ENCODE data around the gene UAP1. TPM values are rescaled to one million over a fixed set of nuclear protein-coding genes. Genes with fewer than 3 reads are reported as not detected.

The UAP1 gene
- total RNA-seq, 1 donor from 2014 or later, result 24.0 TPM

DNA sequence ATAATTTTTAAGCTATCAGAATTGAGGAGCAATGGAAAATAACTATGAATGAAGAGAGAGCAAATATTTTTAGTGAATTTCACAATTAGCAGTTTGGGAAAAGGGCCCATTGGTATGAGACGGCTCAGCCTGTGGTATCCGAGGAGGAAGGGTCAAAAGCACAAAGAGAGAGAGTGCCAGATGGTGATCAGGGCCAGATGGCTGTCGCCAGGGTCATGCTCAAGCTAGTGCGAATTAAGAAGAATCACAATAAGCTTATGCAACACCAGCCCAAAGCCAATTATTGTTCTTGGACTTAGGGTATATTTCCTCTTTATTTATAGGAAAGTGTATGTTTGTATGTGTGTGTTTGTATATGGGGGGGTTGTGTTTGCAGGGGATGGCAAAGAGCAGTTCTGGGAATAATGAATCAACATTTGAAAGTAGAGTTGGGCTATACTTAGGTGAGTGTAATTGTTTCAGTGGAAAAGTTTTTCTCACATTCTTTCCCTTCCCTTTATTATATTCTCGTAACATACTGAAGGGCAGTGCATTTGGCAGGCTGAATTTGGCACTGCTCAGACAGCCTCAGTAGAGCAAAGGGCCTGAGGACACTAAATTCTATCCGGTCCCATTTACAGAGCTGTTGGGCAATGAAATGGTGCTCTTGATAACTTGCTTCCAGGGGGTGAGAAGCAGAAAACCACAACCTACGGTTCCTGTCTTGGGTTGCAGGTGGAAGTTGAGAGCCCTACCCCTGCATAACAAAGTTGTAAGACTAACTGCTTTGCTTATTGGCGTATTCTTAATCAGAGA is 51.3 kb downstream of the UAP1 start:
- intact Hi-C loops (cut with micrococcal nuclease), result loop anchor here (10.0 kb wide), 1 partner anchor 562 kb away; no protein-coding TSS in a partner anchor

DNA sequence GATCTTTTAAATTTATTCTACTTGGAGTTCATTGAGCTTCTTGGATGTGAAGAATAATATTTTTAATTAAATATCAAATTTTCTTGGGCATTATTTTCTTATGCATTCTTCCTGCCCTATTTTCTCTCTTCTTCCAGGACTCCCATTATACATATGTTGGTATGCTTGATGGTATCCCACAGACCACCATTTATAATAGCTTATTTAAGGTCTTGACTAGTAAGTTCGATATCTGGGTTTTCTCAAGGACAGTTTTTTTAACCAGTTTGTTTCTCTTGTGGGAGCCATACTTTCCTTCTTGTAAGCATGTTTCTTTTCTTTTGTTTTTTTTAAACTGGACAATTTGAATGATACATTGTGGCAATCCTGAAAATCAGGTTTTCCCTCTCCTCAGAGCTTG is 55.3 kb downstream of the UAP1 start:
- intact Hi-C loops (cut with micrococcal nuclease), result loop anchor here (10.0 kb wide), 1 partner anchor 558 kb away; no protein-coding TSS in a partner anchor

DNA sequence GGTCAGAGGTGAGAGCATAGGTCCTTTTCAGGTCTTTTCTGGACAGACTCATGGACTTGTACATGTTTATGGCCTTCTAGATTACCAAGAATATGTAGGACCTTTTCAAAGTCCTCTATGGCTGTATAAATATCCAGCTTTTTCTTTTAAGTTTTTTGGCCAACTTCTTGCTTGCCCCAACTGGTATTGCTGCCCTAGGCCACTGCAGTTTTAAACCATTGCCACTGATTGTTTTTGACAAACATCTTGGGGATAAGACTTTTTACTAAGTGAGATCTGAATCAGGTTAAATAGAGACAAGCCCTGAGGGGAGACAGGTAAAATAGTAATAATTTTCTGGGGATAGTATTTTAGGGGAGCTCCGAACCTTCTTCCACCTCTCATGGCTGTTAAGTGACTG is 56.0 kb downstream of the UAP1 start:
- intact Hi-C loops (cut with micrococcal nuclease), result loop anchor here (10.0 kb wide), 1 partner anchor 557 kb away; no protein-coding TSS in a partner anchor

DNA sequence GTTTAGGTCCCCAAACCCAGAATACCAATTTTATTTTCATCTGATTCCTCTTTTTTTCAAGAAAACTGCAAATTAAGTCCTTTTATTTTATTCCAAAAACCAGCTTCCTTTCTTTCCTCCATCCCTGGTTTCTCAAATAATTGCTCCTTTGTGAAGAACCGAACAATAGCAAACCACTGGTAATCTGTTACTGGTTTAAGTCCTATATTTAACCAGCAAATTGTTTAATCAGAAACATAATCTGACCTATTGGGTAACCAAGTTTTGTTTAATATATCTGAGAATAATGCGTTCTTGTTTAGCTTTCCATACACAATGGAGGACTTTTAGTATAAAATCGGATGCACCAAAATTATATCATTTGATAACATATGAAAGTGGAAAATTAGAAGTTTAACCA is 57.6 kb downstream of the UAP1 start:
- intact Hi-C loops (cut with micrococcal nuclease), result loop anchor here (10.0 kb wide), 1 partner anchor 556 kb away; no protein-coding TSS in a partner anchor

DNA sequence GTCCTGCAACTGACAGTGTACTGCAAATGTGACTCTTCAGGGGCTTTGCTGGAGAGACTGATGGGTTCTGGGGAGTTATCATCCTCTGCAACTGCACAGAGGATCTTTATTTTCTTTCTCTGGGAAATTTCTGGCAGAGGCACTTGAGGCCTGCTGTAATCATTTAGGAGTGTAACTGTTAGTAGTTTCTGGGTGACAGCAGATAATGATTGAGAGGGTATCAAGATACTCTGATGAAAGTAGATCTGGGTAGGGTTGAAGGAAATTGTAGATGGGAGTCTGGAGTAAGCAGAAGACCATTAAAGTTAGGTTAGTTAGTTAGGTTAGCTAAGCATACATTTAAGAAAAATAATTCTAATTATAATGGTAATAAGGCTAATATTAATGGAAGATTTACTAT is 59.7 kb downstream of the UAP1 start:
- intact Hi-C loops (cut with micrococcal nuclease), result no loop called here

DNA sequence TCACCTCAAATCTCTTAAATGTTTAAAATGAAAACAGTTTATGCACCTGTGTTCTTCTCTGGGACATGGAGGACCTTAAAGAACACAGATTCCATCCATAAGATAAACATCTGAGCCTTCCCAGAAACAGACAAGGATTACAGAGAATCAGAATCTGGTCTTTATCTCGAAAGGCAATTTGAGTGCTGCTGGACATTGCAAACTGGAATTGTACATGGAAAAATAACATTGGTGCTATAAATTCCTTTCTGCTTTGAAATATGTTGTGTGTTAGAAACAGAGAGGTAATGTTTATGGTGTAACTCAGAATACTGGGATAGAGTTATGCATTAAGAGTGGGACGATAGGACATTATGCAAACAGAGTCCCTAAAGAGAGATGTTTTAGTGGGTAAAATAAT is 64.2 kb downstream of the UAP1 start:
- intact Hi-C loops (cut with micrococcal nuclease), result no loop called here

DNA sequence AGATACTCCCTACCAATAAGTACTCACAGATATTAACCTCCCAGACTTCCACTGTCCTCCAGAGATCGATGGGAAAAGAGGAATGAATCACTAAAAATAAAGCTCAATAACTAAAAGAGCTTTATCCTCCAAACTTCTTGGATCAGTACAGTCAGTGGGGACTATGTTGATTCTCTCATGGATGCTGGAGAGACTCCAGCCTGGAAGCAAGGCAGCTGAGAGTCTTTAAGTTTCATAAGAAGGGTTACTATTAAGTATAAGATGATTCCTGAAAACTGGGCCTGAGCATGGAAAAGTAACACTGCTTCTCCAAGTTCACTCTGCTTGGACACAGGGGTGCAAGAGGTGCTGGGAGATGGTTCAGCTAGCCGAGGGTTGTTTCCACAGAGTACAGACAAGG is 64.6 kb downstream of the UAP1 start:
- intact Hi-C loops (cut with micrococcal nuclease), result no loop called here

DNA sequence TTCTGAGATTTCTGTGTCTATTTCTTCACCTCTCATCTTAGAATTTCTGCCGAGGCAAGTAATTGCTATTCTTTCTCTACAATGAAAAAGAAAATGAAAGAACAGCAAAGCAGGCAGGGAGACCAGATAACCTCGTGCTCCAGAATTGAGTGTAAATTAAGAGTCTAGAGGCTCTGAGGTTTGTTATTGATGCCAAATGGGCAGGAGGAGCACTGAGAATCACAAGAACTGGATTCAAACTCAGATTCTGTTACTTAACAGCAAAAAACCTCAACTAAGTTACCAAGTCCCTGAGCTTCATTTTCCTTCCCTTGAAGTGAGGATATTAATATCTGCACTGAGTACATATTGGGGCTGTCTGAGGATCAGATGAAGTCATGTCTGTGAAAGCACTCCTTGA is 65.2 kb downstream of the UAP1 start:
- intact Hi-C loops (cut with micrococcal nuclease), result no loop called here

DNA sequence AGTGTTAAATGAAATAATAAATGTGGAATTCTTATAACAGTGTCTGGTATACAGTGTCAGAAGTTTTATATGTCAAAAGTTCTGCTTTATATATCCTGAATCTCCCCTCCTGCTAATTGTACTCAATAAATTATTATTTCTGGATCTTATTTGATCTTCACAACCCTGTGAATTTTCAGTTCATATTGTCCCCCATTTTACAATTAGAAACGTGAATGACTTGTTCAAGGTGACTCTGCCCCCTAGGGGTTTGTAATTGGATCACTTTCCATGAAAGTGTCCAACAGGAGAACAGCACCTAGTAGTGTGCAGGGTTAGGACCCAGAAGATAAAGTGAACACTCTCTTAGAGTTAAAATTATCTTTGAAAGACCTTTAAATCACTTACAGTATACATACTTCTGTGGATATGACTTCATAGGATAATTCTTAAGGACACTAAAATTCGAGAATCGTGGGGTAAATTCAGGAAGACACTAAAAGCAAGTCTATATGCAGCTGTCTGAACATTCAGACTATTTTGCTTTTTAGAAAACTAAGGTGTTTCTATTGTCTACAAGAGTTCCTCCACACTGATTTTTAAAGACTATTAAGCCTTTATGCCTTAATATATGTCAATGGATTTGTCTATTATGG is 66.3 kb downstream of the UAP1 start:
- intact Hi-C loops (cut with micrococcal nuclease), result no loop called here

DNA sequence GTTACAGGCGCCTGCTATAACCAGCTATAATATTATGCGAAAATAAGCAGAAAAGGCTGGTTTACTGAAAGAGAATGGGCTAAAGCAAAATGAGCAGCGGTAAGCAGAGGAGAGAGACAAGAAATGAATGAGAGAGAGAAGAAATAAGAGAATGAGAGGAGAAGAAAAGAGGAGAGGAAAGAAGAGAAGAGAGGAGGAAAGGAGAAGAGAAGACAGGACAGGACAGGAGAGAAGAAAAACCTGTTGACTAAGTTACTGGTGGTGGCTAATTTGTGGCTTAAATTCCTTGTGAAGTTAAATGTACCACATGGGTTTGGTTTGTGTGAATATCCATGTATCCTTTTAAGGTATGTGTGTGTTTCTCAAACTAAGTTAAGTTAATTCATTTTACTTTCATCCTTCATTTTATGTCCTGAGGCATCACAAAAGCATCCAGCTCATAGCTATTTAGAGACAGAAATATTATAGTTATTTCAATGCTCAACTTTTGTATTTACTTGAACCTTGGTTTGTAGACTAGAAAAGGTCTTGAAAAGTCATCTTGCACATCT is 67.6 kb downstream of the UAP1 start:
- intact Hi-C loops (cut with micrococcal nuclease), result no loop called here

DNA sequence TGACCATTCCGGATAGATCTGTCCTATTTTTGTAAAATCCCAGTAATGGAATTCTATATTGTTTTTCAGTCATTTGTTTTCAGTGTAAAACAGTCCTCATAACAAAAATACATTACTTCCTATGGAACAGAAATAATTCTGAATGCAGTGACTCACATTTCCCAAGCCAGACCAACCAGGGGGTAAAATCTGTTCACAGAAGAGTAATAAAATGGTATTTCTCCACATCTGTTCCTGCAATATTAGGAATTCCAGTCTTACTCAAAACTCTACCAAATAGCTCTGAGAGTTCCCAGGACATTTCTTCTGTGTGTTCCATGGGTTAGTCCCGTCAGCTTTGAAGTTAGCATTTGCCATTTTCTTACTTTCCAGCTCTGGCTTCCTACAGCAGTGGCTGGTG is 68.1 kb downstream of the UAP1 start:
- intact Hi-C loops (cut with micrococcal nuclease), result no loop called here

DNA sequence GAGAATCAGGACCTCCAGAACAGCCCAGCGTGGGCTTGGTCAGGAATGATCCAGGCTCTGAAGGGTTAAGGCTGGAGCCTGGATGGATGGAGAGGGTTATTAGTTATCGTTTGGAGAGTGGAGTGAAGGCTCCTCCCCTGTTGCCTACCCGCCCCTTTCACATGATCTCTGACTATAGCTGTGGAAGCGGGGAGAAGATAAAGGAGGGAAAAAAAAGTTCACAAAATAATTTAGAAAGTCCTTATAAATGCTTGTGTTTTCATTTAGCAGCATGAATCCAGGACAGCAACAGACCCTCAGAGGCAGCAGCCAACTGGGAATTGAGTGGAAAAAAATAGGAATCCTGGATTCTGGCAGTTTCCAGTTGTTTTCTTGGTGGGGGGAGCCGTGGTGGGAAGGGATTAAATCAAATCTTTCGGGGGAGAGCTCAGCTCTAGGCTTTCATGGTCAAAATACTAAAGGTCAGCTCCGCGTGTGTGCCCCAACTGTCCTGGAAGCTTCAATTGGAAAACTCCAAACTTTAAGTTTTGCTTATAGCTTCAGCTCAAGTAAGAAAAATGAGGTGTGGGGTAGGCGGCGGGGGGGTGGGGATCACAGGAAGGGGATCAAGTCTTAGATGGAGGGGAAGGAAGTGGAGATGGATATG is 70.1 kb downstream of the UAP1 start:
- intact Hi-C loops (cut with micrococcal nuclease), result no loop called here

DNA sequence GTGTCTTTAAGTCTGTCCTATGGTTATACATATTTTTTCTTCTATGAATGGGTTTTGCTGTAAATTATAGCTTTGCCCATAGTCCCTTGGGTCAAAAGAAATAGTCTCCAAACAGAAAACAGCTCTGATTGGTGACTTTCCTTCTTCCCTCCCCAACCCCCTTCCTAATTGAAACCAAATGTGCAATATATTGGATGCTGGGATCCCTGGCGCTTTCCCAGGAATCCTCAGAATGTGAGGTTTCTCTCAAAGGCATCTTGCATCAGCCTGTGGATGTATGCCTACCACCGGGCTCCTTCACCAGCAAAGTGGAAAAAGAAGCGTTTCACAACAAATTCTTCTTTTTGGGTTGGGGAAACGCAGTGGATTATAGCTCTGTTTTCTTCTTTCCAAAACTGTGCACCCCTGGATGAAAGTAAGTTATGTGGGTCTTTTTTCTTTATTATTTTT is 70.7 kb downstream of the UAP1 start, which contains the start of gene DDR2:
DDR2 (plus strand) TSS at position 248 of the 450 bp plus-strand sequence. CDS start 86,600 bp downstream, outside the sequence.
- intact Hi-C loops (cut with micrococcal nuclease), result no loop called here

DNA sequence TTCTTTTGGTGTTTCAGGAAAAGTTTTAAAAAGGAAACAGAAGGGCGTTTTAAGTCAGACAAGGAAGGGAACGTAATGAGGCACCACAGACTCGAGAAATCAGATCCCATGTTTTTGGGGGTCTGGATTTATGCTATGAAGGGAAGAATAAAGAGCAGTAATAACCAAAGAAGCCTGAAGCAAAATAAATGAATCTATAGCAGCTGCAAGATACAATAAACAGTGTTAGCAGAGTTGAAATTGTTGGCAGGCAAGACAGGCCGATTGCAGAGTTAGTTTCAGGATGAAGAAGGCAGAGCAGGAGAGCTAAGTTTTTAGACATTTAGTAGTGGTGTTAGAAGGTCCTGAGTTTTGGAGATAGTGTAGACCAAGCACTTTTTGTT is 71.2 kb downstream of the UAP1 start:
- intact Hi-C loops (cut with micrococcal nuclease), result no loop called here

DNA sequence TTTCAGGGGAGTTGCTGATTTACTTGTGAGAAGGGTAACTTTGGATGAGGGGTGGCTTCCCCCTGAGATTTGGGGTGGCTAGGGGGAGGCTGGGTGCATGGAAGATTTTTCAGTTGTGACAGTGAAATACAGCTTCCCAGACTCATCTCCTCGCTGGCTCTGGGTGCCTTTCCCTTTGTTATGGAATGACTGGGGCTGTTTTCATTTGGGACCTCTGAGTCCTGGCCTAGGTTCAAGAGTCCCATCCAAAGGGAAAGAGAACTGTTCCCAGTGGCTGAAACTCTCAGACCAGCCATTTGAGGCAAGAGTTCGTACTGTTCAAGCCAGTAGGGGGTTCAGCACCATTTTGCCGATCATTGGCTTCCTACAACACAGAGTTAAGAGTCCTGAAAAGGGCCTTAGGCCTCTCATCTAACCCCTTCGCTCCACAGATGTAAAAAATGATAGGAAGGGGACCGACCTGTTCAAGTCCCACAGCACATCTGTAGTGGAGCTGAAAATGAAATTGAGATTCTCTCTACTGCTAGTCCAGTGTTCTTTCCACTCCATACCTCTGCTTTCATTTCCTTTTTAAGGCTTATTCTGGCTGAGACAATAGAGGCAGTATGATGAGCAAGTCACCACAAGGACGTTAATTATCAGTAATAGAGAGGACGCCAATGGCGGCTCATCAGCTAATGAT is 71.7 kb downstream of the UAP1 start:
- intact Hi-C loops (cut with micrococcal nuclease), result no loop called here

DNA sequence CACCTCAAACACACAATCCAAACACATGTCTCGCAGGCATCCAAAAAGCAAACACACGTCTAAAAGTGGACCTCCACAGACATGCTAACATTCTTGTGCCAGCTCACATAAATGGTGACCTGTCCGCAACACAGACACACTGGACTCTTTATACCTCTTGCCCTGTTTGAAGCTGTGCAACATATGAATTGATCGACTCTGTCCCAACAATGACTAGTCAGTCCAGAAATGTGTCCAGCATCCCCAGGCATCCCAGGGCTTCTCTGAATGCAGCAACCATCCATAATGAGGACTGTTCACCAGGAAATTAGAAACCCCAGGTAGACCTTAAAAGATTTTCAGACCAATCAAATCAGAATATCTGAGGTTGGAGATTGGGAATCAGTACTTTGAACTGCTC is 73.9 kb downstream of the UAP1 start:
- intact Hi-C loops (cut with micrococcal nuclease), result no loop called here

DNA sequence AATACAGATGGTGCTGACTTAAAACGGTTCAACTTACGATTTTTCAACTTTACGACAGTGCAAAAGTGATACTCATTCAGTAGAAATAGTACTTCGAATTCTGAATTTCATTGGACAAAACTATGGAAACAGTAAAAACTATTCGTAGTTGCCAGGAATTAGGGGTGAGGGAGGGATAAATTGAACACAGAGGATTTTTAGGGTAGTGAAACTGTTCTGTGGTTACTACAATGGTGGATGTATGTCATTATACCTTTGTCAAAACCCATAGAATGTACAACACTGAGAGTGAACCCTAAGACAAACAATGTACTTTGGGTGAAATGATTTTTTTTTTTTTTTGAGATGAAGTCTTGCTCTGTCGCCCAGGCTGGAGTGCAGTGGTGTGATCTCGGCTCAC is 78.2 kb downstream of the UAP1 start:
- intact Hi-C loops (cut with micrococcal nuclease), result no loop called here

DNA sequence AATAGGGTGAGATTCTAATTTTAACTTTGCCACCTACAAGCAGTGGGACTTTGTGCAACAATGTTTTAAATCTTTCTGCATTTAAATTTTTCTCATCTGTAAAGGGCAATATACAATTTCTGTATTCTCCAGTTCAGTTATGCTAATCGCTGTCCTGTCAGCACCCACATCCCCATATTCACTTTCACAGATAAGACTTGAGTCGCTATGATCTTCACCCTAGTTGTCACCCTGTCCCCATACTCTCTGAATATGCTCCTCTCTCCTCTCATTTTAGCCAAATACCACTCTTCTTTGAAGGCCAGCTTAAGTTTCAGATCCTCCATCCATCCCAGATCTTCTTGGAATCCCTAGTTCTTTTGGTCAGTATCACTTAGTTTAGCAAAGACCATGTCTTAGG is 79.6 kb downstream of the UAP1 start:
- intact Hi-C loops (cut with micrococcal nuclease), result no loop called here

DNA sequence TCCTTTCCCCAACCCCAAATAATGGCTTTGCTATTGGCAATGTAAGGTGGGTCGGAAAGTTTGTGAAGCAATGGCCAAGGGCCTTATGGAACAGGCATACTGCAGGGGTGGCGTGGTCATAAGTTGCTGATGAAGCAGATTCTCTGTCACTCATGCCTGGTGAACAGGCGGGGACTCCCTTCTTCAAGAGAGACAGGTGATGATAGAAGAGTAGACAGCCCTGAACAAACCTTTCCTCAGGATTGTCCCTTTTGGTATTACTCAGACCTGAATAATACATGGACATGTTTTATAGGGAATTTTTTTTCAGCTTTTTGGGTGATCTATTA is 83.4 kb downstream of the UAP1 start:
- intact Hi-C loops (cut with micrococcal nuclease), result no loop called here

DNA sequence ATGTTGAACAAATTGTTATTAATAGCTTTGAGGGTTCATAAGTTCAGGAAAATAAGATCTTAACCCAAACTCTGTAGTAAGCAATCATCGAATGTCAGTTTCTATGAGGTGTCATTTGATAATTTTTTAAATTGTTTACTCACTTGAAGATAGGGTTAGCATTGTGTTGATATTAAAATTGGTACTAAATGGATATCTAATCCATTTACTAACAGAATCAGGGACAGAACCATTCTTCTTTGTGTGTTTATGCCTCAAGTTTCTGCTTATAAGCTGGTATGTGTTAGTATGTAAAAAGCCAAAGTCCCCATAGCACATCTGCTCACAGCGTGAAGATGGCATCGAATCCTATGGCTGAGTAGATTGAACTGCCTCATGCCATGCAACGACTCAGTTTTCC is 84.1 kb downstream of the UAP1 start:
- intact Hi-C loops (cut with micrococcal nuclease), result no loop called here

DNA sequence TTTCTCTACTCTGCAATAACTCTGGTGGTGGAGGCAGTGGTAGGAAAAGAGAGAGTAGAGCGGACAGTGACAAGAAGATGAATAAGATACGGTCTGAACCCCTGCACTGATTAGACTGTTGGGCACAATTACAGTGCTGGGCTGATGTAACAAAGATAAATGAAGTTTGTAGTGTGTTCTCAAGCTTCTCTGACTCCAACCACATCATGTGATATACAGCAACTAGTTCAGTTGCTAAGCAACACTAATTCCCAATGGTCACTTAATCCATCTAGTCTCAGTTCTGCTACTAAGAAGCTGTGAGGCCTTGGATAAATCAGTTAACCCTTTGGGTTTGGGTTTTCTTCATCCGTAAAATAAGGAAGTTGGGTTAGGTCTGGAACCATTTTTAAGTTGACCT is 88.1 kb downstream of the UAP1 start:
- intact Hi-C loops (cut with micrococcal nuclease), result no loop called here
